DND-41 (cell line): ENCODE results near the gene STAP1.
"Not testable (repeated sequence)": the region's sequence is repeated elsewhere in the genome, so short reads cannot be mapped to it uniquely, and the experiment has no call there.

Source experiments
- ATAC-seq: fragments of 200-7000 bp; cut with Tn5 transposase; 3 replicates; pipeline ENCODE4 v1.9.1; 2021; ENCODE audit warnings: low read depth; ENCODE audit not compliant: insufficient read depth
- DNase-seq: peaks from one replicate; pipeline ENCODE4 v3.0.0-alpha.2; 2020
- H2AFZ ChIP-seq: 2 replicates; pipeline ENCODE4 v1.6.0; 2012; ENCODE audit warnings: low read depth, low read length
- H3K27ac ChIP-seq: 2 replicates; pipeline ENCODE4 v1.5.1; 2012; ENCODE audit warnings: low read length, inconsistent platforms
- H3K27me3 ChIP-seq: fragments of 200-600 bp; sonication (generic); 2 replicates; pipeline ENCODE4 v1.6.0; 2012; ENCODE audit warnings: low read length, mild to moderate bottlenecking, inconsistent platforms; ENCODE audit not compliant: insufficient read depth, poor library complexity
- H3K36me3 ChIP-seq: 2 replicates; pipeline ENCODE4 v1.5.1; 2012; ENCODE audit warnings: low read length, inconsistent platforms; ENCODE audit not compliant: insufficient read depth
- H3K4me1 ChIP-seq: 2 replicates; pipeline ENCODE4 v1.5.1; 2012; ENCODE audit warnings: mild to moderate bottlenecking, low read length; ENCODE audit not compliant: insufficient read depth
- H3K4me2 ChIP-seq: 2 replicates; pipeline ENCODE4 v1.6.0; 2012; ENCODE audit warnings: mild to moderate bottlenecking, moderate library complexity, low read length, inconsistent platforms; ENCODE audit not compliant: insufficient read depth
- H3K4me3 ChIP-seq, 2 experiments: fragments of 200-600 bp in 1 of 2; shearing (Covaris generic) in 1 of 2; 2 replicates each; pipeline ENCODE4 v1.5.1; 2012 to 2016; ENCODE audit warnings: inconsistent platforms in 2 of 2, low read length in 2 of 2, mild to moderate bottlenecking in 2 of 2, low read depth in 1 of 2, moderate library complexity in 1 of 2
- H3K79me2 ChIP-seq: 2 replicates; pipeline ENCODE4 v1.6.0; 2012; ENCODE audit warnings: low read length, inconsistent platforms; ENCODE audit not compliant: insufficient read depth
- H3K9ac ChIP-seq: 2 replicates; pipeline ENCODE4 v1.6.0; 2012; ENCODE audit warnings: low read depth, mild to moderate bottlenecking, inconsistent platforms, low read length, moderate library complexity
- H3K9me3 ChIP-seq: 2 replicates; pipeline ENCODE4 v1.5.1; 2012; ENCODE audit warnings: low read length, moderate library complexity, mild to moderate bottlenecking, inconsistent platforms; ENCODE audit not compliant: insufficient read depth, severe bottlenecking
- H4K20me1 ChIP-seq: 2 replicates; pipeline ENCODE4 v1.6.0; 2012; ENCODE audit warnings: low read length; ENCODE audit not compliant: insufficient read depth
- EZH2 ChIP-seq: IDR thresholded peaks from 3 replicates; pipeline ENCODE4 v1.6.1; 2012; ENCODE audit warnings: borderline replicate concordance, low read depth, mild to moderate bottlenecking, moderate library complexity, low read length, inconsistent platforms; ENCODE audit not compliant: severe bottlenecking
- TF ChIP-seq, protein P1 (sequence below): IDR thresholded peaks from 2 replicates; pipeline ENCODE4 v1.5.1; 2012; ENCODE audit warnings: borderline replicate concordance, low read length, moderate library complexity, mild to moderate bottlenecking; ENCODE audit not compliant: poor library complexity, severe bottlenecking; ENCODE audit errors: extremely low read depth

STAP1 gene

GRCh38 chr4:67634741-67635140 is 76.2 kb downstream of the STAP1 start:
- Histone ChIP-seq H3K4me2 (no peak overlapping the region), H3K4me3 (no peak overlapping the region), H2AFZ (no peak overlapping the region), H3K27me3 (no peaks in the 10 kb centered on the region), H3K79me2 (no peaks in the 10 kb centered on the region), H3K9ac (no peak overlapping the region), H3K4me1 (no peaks in the 10 kb centered on the region), H3K27ac (no peak overlapping the region), H4K20me1 (no peaks in the 10 kb centered on the region), H3K36me3 (peaks cover 83% of the 10 kb centered on the region), H3K9me3 (peaks cover 6% of the 10 kb centered on the region)
- TF ChIP-seq EZH2, result no peak
- TF ChIP-seq, protein P1, sequence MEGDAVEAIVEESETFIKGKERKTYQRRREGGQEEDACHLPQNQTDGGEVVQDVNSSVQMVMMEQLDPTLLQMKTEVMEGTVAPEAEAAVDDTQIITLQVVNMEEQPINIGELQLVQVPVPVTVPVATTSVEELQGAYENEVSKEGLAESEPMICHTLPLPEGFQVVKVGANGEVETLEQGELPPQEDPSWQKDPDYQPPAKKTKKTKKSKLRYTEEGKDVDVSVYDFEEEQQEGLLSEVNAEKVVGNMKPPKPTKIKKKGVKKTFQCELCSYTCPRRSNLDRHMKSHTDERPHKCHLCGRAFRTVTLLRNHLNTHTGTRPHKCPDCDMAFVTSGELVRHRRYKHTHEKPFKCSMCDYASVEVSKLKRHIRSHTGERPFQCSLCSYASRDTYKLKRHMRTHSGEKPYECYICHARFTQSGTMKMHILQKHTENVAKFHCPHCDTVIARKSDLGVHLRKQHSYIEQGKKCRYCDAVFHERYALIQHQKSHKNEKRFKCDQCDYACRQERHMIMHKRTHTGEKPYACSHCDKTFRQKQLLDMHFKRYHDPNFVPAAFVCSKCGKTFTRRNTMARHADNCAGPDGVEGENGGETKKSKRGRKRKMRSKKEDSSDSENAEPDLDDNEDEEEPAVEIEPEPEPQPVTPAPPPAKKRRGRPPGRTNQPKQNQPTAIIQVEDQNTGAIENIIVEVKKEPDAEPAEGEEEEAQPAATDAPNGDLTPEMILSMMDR, result no peak
- ATAC-seq, result no peak
- DNase-seq, result no peak

GRCh38 chr4:67635331-67635730 is 76.8 kb downstream of the STAP1 start:
- Histone ChIP-seq H2AFZ (no peak overlapping the region), H4K20me1 (no peaks in the 10 kb centered on the region), H3K4me3 (no peak overlapping the region), H3K4me2 (no peak overlapping the region), H3K79me2 (no peaks in the 10 kb centered on the region), H3K27me3 (no peaks in the 10 kb centered on the region), H3K4me1 (no peaks in the 10 kb centered on the region), H3K9me3 (peaks cover 6% of the 10 kb centered on the region), H3K27ac (no peak overlapping the region), H3K36me3 (peaks cover 83% of the 10 kb centered on the region), H3K9ac (no peak overlapping the region)
- TF ChIP-seq, protein P1, result no peak
- TF ChIP-seq EZH2, result no peak
- no peak for ATAC-seq
- no peak for DNase-seq

DNA sequence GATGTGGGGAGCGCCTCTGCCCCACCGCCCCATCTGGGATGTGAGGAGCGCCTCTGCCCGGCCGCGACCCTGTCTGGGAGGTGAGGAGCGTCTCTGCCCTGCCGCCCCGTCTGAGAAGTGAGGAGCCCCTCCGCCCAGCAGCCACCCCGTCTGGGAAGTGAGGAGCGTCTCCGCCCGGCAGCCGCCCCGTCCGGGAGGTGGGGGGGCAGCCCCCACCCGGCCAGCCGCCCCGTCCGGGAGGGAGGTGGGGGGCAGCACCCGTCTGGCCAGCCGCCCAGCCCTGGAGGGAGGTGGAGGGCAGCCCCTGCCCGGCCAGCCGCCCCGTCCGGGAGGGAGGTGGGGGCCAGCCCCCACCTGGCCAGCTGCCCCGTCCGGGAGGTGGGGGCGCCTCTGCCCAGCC is 78.5 kb downstream of the STAP1 start:
- not testable (repeated sequence) for DNase-seq

DNA sequence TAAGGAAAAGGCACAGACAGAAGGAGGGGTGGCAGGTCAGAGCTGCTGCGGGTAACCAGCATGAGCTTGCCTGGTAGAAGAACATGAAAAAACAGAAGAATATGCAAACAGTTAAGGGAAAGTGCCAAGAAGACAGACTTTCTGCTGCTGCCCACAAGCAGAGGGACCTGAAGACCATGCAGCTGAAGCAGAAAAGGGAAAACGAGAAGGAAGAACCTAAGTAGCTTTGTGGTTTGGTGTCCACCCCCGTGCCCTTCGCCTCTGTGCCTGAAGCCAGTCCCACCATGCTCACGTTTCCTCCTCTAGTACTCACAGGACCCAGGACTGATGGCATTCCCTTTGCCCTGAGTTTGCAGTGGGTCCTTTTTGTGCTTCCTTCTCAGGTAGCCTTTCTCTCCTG is 79.6 kb downstream of the STAP1 start:
- no peak overlapping the region for H3K4me3 ChIP-seq
- H3K27me3 ChIP-seq, result no peaks in the 10 kb centered on the region
- peaks cover 6% of the 10 kb centered on the region for H3K9me3 ChIP-seq
- peaks cover 75% of the 10 kb centered on the region for H3K36me3 ChIP-seq
- H3K4me2 ChIP-seq, result no peak overlapping the region
- no peak overlapping the region for H3K9ac ChIP-seq
- no peaks in the 10 kb centered on the region for H3K79me2 ChIP-seq
- H3K4me1 ChIP-seq, result no peaks in the 10 kb centered on the region
- no peak overlapping the region for H2AFZ ChIP-seq
- ATAC-seq (no peak), DNase-seq (no peak)
- H4K20me1 ChIP-seq, result no peaks in the 10 kb centered on the region
- TF ChIP-seq, protein P1, result no peak
- TF ChIP-seq EZH2, result no peak
- H3K27ac ChIP-seq, result no peak overlapping the region

More for the DNA sequence above, 78.5 kb downstream of the STAP1 start:
- not testable (repeated sequence) for ATAC-seq, H2AFZ ChIP-seq, H4K20me1 ChIP-seq, H3K4me1 ChIP-seq, H3K4me3 ChIP-seq, H3K27me3 ChIP-seq, H3K4me2 ChIP-seq, H3K9me3 ChIP-seq, H3K9ac ChIP-seq, H3K27ac ChIP-seq, H3K79me2 ChIP-seq
- peaks cover 82% of the 10 kb centered on the region for H3K36me3 ChIP-seq
